K562 (cell line): ENCODE data around the gene IDH2.

Experiments
- CTCF ChIP-seq, 3 experiments: IDR thresholded peaks in 2 of 3; conservative IDR thresholded peaks in 1 of 3; 2 replicates each; pipeline ENCODE4 v1.5.1; 2011 to 2012; ENCODE audit warnings: low read length in 3 of 3, mild to moderate bottlenecking in 3 of 3, control low read depth in 2 of 3, improper control_type of control experiment in 1 of 3, inconsistent platforms in 1 of 3, low read depth in 1 of 3, mixed read lengths in 1 of 3, moderate library complexity in 1 of 3; ENCODE audit not compliant: insufficient read depth in 2 of 3
- MAX ChIP-seq: sonication (generic); formaldehyde crosslinking; IDR thresholded peaks from 2 replicates; pipeline ENCODE4 v1.9.0; 2022; ENCODE audit warnings: mild to moderate bottlenecking, missing genetic modification reagents
- MXI1 ChIP-seq: IDR thresholded peaks from 2 replicates; pipeline ENCODE4 v1.6.1; 2011; ENCODE audit warnings: low read depth, mild to moderate bottlenecking, improper control_type of control experiment, low read length
- SAFB ChIP-seq: fragments of 200-400 bp; formaldehyde crosslinking; IDR thresholded peaks from 2 replicates; pipeline ENCODE4 v1.6.1; 2017; ENCODE audit warnings: low read depth, low read length, borderline replicate concordance
- SRF ChIP-seq, 2 experiments: fragments of 250-450, 450-650 bp in 1 of 2; sonication (Bioruptor Pico) in 1 of 2; sonication (generic) in 1 of 2; formaldehyde crosslinking; IDR thresholded peaks; 2 replicates each; pipeline versions ENCODE4 v1.5.0 to v1.5.1; 2020 to 2022; ENCODE audit warnings: mild to moderate bottlenecking in 1 of 2, missing genetic modification reagents in 1 of 2

- TF ChIP-seq MAX (CRISPR knock-in tag), result no peak
- TF ChIP-seq SAFB, result no peak
- no peak for TF ChIP-seq CTCF (IDR thresholded peaks at IDR 0.05 in 2 of 3, conservative IDR thresholded peaks at IDR 0.05 in 1 of 3; ENCODE audit: insufficient read depth in 2 of 3, low read depth in 1 of 3, low read length in 3 of 3)
- no peak for TF ChIP-seq MXI1
- no peak for TF ChIP-seq SRF (CRISPR knock-in tag; IDR thresholded peaks at IDR 0.05)
These were observed 13.5 kb upstream of the IDH2 start for GRCh38 chr15:90115783-90116182.
